OCI-LY1 (cell line): ENCODE measurements around the gene NLRC3.

Experiments used
- H2AFZ ChIP-seq: fragments of 200-600 bp; sonication (generic), shearing (Covaris generic); 2 replicates; pipeline ENCODE4 v1.6.0; 2014; ENCODE audit warnings: antibody characterized with exemption, mild to moderate bottlenecking, low read length
- H3F3A ChIP-seq: fragments of 200-600 bp; sonication (generic), shearing (Covaris generic); 2 replicates; pipeline ENCODE4 v1.6.0; 2014; ENCODE audit warnings: mild to moderate bottlenecking, antibody characterized with exemption, low read length, moderate library complexity; ENCODE audit not compliant: insufficient read depth
- H3K27ac ChIP-seq: fragments of 200-600 bp; sonication (generic); 2 replicates; pipeline ENCODE4 v1.5.1; 2014; ENCODE audit warnings: low read length, mixed run types, mild to moderate bottlenecking, low read depth; ENCODE audit not compliant: poor library complexity, severe bottlenecking
- H3K27me3 ChIP-seq: fragments of 200-600 bp; sonication (generic); 2 replicates; pipeline ENCODE4 v1.6.0; 2014; ENCODE audit warnings: antibody characterized with exemption, mild to moderate bottlenecking, low read length, moderate library complexity; ENCODE audit not compliant: insufficient read depth
- H3K36me3 ChIP-seq: fragments of 200-600 bp; sonication (generic); 2 replicates; pipeline ENCODE4 v1.6.1; 2014; ENCODE audit warnings: mild to moderate bottlenecking, antibody characterized with exemption, low read length, moderate library complexity, mixed read lengths; ENCODE audit not compliant: insufficient read depth
- H3K4me1 ChIP-seq: fragments of 200-600 bp; sonication (generic); 2 replicates; pipeline ENCODE4 v1.5.1; 2014; ENCODE audit warnings: mild to moderate bottlenecking, low read length, moderate library complexity; ENCODE audit not compliant: insufficient read depth, severe bottlenecking
- H3K4me2 ChIP-seq: fragments of 200-600 bp; sonication (generic), shearing (Covaris generic); 2 replicates; pipeline ENCODE4 v1.6.1; 2014; ENCODE audit warnings: low read length
- H3K4me3 ChIP-seq: fragments of 200-600 bp; sonication (generic); 2 replicates; pipeline ENCODE4 v1.5.1; 2014; ENCODE audit warnings: low read length, low read depth, mild to moderate bottlenecking, mixed read lengths; ENCODE audit not compliant: poor library complexity, severe bottlenecking
- H3K79me2 ChIP-seq: fragments of 200-600 bp; shearing (Covaris generic); 2 replicates; pipeline ENCODE4 v1.6.1; 2016; ENCODE audit warnings: mixed run types, low read length, mixed read lengths; ENCODE audit not compliant: insufficient read depth
- H3K9ac ChIP-seq: fragments of 200-600 bp; sonication (generic), shearing (Covaris generic); 2 replicates; pipeline ENCODE4 v1.6.1; 2014; ENCODE audit warnings: mild to moderate bottlenecking, low read length, mixed read lengths
- H3K9me2 ChIP-seq: fragments of 200-600 bp; sonication (generic), shearing (Covaris generic); 2 replicates; pipeline ENCODE4 v1.6.1; 2014; ENCODE audit warnings: low read depth, mild to moderate bottlenecking, low read length, mixed read lengths
- H3K9me3 ChIP-seq: fragments of 200-600 bp; shearing (Covaris generic); 2 replicates; pipeline ENCODE4 v1.6.1; 2014; ENCODE audit warnings: low read length, mixed read lengths
- H4K20me1 ChIP-seq: fragments of 200-600 bp; sonication (generic), shearing (Covaris generic); 2 replicates; pipeline ENCODE4 v1.6.0; 2016; ENCODE audit warnings: mild to moderate bottlenecking, low read length; ENCODE audit not compliant: insufficient read depth
- CTCF ChIP-seq: fragments of 200-600 bp; sonication (generic), shearing (Covaris generic); IDR thresholded peaks from 2 replicates; pipeline ENCODE4 v1.5.1; 2017; ENCODE audit warnings: mild to moderate bottlenecking, antibody characterized with exemption, low read length, moderate library complexity, mixed read lengths
- EZH2 ChIP-seq: fragments of 200-600 bp; sonication (generic), shearing (Covaris generic); IDR thresholded peaks from 2 replicates; pipeline ENCODE4 v1.8.0; 2017; ENCODE audit warnings: borderline replicate concordance, mixed run types, mild to moderate bottlenecking, antibody characterized with exemption, low read length, moderate library complexity, mixed read lengths

Gene NLRC3

GRCh38 chr16:3490911-3491629 lies 86.1 kb downstream of the NLRC3 start:
- Histone ChIP-seq H3K9me3 (no peaks in the 10 kb centered on the region), H3K27me3 (peaks cover 4% of the 10 kb centered on the region; the same call in 1 of the 2 replicates), H2AFZ (no peak overlapping the region), H4K20me1 (no peaks in the 10 kb centered on the region), H3K9me2 (no peaks in the 10 kb centered on the region), H3K36me3 (peaks cover 20% of the 10 kb centered on the region), H3K4me1 (no peaks in the 10 kb centered on the region), H3K4me2 (no peak overlapping the region), H3K4me3 (no peak overlapping the region), H3F3A (no peaks in the 10 kb centered on the region), H3K79me2 (no peaks in the 10 kb centered on the region), H3K9ac (no peak overlapping the region), H3K27ac (no peak overlapping the region)
- TF ChIP-seq EZH2 (no peak), CTCF (peak; percentile 44; the same call in 1 of the 2 replicates)
